ENCODE results near the gene ZNF750.

Gene ZNF750

DNA sequence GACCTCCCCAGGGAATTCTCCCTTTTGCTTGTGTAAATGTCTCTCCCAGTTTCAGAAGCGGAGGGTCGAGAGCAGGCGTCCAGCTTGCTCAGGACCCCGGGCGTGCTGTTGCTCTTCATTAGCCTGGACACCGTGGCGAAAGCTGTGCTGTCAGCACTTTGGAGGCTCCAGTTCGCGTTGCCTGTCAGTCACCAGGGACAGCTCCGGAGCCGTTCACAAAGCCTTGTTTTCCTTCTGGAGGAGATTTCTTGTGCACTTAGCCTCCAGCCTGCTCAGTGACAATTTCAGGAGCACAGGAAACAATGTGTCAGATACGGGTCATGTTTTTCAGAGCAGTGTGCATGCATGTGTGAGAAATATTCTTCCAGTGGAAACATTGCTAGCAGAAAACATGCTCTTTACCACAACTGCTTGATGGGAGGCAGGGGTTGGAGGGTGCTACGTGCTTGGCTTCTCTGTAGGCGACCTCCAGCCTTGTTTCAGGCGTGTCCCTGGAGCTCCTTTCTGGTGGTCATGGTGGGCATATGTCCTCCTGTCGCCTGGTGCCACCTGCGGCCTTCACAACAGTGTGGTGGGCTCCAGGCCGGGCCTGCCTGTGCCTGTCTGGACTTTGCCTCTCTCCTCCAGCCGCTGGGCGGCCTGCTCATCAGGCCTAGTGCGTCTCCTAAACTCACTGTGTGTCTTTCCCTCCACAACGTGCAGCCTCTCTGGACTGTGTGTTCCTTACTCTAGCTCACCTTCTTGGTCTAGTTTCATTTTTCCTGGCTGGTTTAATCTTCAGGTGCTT is 29.0 kb downstream of the ZNF750 start:
- DNase-seq = no peak

DNA sequence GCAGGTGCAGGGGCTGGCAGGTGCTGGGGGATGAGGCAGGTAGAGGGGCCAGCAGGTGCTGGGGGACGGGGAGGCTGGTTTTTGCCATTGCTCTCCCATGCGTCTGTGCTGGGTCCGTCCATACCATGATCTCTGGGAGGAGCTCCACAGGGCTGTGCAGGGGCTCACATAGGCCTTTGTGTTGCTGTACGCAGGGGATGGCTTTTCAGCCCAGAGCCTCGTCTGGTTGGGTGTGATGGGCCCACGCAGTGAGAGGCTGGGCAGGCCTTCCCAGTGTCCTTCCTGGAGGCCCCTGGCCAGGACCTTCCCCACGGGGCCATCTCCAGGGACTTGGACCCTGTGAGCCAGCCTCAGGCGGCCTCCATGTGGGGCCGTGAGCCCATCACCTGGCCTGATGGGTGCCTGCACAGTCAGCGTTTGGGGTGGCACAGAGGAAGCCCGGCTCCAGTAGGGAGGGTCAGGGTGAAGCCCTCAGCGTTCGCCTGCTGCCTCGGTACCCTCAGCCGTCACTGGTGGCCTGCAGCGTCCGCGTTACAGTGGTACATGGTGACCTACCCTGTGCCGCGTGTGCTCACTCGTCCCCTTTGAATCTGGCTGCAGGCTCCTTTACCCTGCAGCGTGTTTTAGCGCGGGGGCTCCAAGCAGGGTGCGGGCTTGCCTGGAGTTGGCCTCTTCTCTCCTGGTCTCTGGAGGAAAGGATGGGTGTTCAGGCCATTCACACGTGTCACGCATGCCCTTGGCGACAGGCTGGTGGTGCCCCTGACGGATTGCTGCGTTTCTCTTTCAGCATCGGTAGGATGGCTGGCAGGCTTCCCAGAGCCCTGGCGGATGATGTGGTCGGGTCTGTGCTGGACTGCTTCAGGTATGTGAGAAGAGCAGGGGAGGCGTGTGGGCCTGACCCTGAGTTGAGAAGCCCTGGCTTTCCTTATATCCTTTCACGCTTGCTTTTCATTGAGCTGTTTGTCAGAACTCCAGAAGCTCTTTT is 30.6 kb downstream of the ZNF750 start:
- DNase-seq = peak in 1 of 2 experiments; percentile 40

GRCh38 chr17:82808006-82808405 is 31.8 kb downstream of the ZNF750 start:
- DNase-seq = no peak

GRCh38 chr17:82807562-82807961 is 32.3 kb downstream of the ZNF750 start:
- no peak for DNase-seq

- no peak for DNase-seq
Observed at GRCh38 chr17:82807101-82807500, 32.7 kb downstream of the ZNF750 start.

GRCh38 chr17:82806645-82807044 is 33.2 kb downstream of the ZNF750 start:
- no peak for DNase-seq

DNA sequence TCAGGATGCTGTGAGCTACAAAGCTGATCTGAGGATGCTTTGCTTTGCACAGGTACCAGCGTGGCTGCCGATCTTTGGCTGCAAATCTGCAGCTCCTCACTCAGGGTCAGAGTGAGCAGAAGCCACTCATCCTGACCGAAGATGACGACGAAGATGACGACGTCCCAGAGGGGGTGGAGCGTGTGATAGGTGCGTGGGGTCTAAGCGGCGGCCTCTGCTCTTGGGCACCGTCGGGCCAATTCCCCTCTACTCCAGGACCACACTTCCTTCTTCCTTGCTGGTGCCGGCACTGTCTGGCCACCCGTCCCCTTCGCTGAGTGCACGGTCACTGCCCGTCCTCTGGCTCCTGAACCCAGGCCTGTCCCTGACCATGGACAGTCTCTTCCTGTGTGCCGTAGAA is 34.0 kb downstream of the ZNF750 start:
- DNase-seq = no peak

- DNase-seq = no peak
Observed at GRCh38 chr17:82805254-82805653, 34.6 kb downstream of the ZNF750 start.

- peak in 1 of 2 experiments; percentile 56 for DNase-seq
Observed at GRCh38 chr17:82804442-82805191, 35.2 kb downstream of the ZNF750 start.

GRCh38 chr17:82803606-82804005 is 36.2 kb downstream of the ZNF750 start:
- no peak for DNase-seq

DNA sequence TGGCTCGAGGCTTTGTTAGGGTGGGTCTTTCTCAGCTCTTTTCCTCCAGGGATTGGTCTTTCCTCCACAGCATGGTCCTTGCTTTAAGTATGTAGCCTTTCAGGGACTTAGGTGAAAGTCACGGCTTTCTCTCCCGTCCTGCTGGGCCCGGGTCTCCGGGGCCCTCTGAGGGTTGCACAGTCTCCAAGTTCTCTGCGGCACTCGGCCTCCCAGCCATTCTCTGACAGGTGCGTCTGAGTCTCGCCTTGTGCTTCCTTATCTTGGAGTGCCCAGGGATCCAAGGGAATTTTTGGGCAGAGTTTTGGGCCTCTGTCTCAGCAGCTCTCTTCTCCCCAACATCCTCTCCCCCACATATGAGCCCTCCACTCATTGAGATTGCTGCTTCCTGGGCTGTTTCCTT is 36.6 kb downstream of the ZNF750 start:
- DNase-seq = no peak

DNA sequence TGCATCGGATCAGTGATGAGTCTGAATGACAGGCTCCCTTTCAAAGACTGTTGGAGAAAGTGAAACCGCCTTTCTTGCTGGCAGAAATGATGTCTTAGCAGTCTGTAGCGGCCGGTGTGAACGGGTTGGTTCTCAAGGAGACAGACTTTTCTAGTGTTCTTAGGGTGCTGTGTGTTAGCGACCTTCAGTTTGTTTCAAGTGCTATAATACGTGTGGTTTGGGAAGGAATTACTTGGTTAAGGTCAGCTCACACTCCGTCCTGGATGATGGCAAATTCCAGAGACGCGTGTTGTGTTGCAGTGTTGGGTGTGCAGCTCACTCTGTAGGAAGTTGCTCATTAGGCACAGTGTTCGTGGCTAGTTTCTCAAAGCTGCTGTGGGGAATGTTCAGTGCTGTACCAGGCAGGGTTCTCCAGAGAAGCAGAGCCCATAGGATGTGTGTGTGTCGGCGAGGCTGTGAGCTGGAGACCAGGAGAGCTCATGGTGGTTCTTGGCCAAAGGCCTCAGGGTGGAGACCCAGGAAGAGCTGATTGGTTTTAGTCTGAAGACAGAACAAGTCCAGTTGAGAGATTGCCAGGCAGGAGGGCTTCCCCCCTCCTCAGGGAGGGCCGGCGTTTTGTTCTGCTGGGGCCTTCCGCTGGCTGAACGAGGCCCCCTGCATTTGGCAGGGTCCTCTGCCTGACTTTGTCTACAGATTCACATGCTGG is 37.6 kb downstream of the ZNF750 start:
- DNase-seq = no peak

DNA sequence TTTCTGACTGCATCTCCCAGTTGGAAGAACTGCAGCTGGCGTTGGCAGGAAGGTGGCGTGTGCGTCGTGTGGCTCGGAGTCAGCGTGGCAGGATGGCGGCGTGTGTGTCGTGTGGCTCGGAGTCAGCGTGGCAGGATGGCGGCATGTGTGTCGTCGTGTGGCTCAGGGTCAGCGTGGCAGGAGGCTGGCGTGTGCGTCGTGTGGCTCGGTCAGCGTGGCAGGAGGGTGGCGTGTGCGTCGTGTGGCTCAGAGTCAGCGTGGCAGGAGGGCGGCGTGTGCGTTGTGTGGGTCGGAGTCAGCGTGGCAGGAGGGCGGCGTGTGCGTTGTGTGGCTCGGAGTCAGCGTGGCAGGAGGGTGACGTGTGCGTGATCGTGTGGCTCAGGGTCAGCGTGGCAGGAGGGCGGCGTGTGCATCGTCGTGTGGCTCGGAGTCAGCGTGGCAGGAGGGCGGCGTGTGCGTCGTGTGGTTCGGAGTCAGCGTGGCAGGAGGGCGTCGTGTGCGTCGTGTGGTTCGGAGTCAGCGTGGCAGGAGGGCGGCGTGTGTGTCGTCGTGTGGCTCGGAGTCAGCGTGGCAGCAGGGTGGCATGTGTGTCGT is 38.3 kb downstream of the ZNF750 start:
- no peak for DNase-seq

DNA sequence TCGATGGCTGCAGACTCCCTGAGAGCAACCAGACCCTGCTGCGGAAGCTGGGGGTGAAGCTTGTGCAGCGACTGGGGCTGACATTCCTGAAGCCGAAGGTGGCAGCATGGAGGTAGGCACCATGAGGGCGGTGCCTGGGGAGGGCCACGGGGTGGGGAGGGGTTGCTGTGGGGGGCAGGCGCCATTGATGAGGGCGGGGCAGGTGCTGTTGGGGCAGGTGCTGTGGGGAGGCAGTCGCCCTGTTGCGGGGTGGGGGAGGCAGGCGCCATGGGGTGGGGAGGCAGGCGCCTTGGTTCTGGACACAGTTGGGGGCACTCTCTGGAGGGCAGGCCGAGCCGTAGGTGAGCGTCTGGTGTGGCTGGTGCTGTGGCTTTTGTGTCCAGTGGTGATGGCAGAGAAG is 38.9 kb downstream of the ZNF750 start:
- no peak for DNase-seq

DNA sequence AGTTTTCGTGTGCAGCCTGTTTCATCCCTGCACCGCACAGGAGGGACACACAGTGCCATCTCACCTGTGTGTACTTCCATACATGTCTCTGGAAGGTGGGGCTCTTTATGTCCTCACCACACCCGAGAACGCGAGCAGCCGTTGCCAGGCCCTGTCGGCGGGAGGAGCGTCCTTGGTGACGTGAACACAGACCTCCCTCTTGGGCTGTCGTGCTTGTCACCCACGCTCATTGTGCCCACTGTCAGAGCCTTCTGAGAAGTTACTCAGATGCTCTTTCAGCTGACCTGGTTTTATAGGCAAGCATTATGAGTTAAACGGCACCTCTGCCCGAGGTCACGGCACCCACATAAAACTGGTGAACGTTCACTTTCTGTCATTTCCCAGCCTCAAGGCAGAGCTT is 40.2 kb downstream of the ZNF750 start:
- DNase-seq = no peak

- no peak for DNase-seq
Observed at GRCh38 chr17:82798752-82799151, 41.1 kb downstream of the ZNF750 start.

DNA sequence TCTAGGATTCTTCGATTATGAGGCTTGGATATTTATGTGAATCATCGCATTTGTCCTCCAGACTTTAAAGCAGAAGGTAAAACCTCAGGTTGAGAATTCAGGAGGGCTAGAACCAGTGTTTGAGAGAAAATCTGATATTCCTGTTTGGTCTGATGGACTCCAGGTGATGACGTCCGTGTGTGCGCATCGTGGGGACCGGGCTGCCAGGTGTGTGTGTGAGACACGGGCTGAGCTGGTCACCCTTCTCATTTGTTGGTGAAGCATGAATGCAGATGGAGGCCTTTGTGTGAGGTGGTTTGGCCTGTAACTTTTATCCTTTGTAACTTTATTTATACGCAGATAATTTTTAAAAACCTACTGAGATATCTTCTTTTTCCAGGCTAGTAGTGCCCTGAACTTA is 42.8 kb downstream of the ZNF750 start:
- no peak for DNase-seq

- no peak for DNase-seq
Observed at GRCh38 chr17:82795615-82796014, 44.2 kb downstream of the ZNF750 start.

GRCh38 chr17:82794781-82795482 is 44.9 kb downstream of the ZNF750 start:
- no peak for DNase-seq

DNA sequence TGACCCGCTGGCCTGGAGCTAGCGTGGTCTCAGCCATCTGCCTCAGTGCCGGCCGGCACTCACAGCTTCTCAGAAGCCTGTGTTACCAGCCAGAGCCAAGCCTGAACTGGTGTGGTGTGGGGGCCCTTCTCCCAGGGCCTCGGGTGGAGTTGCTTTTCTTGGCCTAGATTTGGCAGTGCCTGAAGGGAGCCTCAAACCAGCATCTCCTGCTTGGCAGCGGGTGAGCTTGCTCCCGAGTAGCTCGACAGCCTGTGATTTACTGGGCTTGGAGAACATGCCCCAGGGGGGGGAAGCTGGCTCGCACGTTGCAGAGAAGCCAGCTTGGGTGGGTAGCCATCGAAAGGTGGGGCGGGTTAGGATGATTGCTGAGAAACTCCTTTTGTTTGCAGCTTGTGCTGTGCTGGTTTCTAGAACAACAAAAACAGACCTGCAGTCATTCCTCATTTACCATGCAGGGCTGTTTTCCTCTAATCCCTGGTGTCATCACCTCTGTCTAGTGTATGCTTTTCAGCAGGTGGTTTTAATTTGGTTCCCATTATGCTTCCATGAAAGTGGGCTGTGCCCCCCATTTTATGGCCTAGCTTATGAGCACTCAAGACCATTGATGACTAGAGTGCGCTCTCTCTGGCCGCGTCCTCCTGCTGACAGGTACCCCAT is 45.7 kb downstream of the ZNF750 start:
- DNase-seq = peak; percentile 17 to 65

GRCh38 chr17:82791532-82791931 is 48.3 kb downstream of the ZNF750 start:
- DNase-seq = no peak
